OCI-LY3 (cell line): ENCODE data around the gene DNASE1L3.

ENCODE experiments used
- EZH2phosphoT487 ChIP-seq: fragments of 200-600 bp; shearing (Covaris generic); IDR thresholded peaks from 2 replicates; pipeline ENCODE4 v1.6.1; 2018; ENCODE audit warnings: antibody characterized with exemption, mixed run types, low read depth
- TF ChIP-seq, protein P1 (sequence below): fragments of 200-600, 300-600 bp; sonication (generic); IDR thresholded peaks from 2 replicates; pipeline ENCODE4 v1.5.1; 2014; ENCODE audit warnings: antibody characterized with exemption, low read length, low read depth

DNA sequence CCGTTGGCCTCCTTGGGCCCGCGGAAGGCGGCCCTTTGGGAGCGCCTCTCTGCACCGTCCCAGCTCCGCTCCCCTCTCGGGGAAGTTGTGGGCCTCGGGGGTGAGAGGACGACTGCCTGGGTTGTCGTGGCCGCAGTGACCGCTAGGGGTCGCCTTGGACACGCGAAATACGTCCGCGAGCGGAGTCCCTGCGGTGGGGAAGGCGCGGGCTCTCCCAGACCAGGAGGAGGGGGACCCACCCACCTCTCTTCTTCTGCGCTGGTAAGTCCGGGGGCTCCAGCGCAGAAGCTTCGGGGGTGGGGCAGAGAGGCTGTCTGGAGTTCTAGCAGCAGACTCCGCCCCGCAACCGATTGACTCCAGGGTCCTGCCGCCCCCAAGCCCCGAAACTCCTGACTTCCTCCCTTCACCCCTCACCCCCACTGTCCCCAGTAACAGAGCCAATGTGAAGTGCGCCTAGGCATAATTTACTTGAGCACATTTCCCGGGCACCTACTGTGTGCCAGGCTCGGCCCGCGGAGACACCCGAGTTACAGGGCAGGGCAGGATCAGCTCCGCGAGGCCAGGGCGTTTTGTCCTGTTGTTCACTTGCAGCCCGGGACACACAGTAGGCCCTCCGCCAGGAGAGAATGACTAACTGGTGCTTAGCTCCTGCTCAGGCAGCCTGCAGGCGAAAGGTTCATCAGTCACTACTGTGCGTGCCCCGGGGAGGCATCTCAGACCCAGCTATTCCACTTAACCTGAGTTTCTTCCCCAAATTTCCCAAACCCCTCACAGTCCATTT, 32.8 kb downstream of the DNASE1L3 start:
- TF ChIP-seq, protein P1, sequence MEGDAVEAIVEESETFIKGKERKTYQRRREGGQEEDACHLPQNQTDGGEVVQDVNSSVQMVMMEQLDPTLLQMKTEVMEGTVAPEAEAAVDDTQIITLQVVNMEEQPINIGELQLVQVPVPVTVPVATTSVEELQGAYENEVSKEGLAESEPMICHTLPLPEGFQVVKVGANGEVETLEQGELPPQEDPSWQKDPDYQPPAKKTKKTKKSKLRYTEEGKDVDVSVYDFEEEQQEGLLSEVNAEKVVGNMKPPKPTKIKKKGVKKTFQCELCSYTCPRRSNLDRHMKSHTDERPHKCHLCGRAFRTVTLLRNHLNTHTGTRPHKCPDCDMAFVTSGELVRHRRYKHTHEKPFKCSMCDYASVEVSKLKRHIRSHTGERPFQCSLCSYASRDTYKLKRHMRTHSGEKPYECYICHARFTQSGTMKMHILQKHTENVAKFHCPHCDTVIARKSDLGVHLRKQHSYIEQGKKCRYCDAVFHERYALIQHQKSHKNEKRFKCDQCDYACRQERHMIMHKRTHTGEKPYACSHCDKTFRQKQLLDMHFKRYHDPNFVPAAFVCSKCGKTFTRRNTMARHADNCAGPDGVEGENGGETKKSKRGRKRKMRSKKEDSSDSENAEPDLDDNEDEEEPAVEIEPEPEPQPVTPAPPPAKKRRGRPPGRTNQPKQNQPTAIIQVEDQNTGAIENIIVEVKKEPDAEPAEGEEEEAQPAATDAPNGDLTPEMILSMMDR = peak; percentile 89
- no peak for TF ChIP-seq EZH2phosphoT487
